ENCODE measurements around the gene FPR1.
A peak's percentile ranks its signal among the peaks of the same experiment; 100 is the strongest.

Gene FPR1

DNA sequence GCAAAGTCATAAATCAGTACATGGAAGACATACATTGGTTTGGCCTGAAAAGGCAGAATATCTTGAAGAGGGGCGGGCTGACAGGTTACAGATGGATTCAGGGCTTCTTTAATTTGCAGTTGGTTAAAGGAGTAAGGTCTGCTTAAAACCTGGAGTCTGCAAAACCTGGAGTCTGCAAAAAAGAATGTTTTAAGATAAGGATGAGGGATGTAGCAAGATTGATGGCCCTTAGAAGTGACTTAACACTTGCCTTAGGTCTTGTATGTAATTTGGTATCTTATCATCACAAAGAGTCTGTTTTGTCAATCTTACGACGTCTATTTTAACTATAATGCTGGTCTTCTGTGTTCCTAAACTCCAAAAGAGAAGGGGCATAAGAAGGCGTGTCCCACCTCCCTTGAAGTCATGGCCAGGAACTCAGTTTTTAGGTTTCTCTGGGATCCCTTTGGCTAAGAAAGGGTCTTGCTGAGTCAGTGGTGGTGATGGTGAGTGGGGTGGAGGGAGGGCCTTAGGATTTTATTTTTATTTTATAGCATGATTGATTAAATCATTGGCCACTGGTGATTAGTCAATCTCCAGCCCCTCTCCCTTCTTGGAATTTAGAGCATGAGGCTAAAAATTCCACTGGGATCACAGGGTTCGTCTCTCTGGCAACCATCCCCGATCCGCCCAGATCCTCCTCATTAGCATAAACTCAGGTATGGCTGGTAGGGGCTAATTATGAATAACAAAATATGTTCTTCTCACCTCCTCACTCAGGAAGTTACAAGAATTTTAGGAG is 17.7 kb downstream of the FPR1 start:
- DNase-seq, result no peak

DNA sequence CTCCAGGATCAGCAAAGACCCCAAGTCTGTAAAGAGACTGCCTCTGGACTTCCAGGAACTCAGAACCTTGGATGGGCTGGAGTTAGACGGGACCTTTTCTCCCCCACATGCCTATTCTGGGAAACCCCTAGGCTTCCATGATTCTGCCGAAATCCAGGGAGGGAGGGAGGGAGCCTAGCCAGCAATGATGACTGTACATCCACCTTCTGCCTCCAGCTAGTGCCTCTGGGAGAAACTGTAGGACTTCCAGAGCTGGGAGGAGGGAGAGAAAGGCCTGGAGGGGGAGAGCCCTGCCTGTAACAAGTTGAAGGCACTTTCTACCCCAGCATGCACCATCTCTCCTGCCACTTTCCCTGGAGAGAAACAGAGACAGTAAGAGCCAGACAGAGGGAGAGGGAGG is 21.9 kb downstream of the FPR1 start:
- DNase-seq, result no peak

DNA sequence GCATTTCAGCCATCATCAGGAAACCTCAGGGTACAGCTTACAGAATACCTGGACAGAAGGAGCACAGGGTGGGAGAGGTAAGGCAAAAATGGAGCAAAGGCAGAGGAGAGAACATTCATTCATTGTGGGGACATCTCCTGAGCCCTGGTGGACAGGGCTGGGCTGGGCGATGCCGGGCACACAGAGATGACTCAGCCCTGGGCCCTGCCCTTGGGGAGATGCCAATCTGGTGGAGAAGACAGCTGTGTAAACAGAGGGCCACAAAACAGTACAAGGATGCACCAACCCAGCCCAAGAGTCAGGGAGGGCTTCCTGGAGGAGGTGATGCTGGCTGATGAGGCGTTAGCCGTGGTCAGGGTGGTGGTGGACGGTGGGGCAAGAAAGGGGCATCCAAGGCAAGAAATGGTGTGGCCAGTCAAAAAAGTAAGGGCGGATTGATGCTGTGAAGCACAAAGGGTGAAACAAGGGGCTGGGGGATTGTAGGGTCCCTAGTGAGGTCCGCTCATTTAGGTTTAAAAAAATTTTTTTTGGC is 24.3 kb downstream of the FPR1 start:
- no peak for DNase-seq

DNA sequence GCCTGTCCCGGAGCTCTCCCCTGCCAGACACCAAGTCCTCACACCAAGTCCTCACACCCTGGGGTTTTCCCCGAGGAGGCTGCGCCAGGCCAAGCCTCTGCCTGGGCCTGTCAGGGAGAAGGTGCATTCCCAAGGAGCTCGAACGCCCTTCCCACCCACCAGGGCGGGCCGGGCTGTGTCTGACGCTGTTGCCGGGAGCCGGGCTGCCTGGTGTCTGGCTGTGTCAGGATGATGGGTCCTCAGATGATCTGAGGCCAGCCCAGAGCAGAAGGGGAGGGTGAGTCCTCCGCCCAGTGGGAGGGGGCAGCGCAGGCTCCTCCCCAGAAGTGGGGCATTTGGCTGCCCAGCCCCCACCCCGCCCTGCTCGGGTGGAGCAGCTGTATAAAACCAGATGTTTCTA is 25.6 kb downstream of the FPR1 start:
- DNase-seq, result no peak

DNA sequence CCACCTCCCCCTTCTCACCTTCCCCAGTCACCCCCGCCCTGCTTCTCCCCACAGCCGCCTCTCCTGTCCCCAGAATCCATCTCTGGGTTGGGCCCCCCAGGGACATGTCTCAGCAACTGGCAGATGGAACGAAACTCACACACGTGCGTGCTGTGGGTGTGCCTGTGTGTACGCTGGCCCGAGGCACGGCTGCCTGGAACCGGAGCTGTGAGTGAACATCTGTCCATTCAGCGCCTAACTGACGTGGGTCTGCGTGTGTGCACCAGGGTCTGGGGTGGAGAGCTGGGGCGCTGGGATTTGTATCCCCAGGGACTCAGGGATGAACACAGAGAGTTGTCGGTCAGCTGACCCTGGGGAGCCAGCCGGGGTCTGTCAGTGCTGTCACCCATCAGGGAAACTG is 27.1 kb downstream of the FPR1 start:
- no peak for DNase-seq

DNA sequence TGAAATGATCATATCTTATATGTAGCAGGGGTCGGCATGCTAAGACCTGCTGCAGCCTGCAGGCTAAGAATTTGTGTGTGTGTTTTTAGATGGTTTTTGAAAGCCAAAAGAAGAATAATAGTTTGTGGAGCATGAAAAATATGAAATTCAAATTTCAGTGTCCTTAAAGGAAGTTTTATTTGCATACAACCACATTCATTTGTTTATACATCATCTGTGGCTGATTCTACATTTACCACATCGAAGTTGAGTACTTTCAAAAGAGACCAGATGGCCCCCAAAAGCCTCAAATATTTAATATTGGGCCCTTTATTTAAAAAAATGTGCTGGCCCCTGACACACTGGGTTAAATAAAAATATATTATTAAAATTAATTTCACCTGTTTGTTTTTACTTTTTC is 29.2 kb downstream of the FPR1 start:
- no peak for DNase-seq

- no peak for DNase-seq
Observed at GRCh38 chr19:51721905-51722304, 29.8 kb downstream of the FPR1 start.

DNA sequence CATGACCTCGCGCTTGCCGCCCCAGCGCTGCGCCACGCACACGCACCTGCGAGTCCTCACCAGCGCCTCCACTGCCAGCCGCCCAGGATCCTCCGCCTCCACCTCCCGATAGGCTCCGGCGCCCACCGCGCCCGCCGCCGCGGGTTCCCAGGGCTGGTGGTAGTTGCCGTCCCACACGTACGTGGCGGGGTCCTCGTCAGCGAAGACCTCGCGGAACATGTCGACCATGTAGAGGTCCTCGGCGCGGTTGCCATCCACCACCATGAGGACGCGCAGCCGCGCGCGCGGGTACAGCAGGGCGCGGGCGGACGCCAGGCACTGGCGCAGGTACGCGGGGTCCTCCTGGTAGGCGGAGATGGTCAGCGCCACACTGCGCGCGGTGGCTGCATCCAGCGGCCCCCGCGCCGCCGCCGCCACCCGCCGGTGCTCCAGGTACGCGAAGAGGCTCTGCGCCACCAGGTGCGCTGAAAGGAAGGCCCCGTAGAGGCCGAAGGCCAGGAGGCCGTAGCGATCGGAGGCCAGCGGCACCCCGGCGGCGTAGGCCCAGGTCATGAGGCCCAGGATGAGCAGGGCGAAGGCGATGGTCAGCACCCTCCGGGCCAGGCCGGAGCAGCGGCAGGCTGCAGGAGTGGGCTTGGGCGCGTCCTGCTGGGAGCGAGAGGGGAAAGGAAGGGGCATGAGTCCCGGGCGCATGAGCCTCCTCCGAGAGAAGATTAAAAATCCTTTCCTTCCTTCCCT is 32.3 kb downstream of the FPR1 start:
- DNase-seq, result no peak

GRCh38 chr19:51716925-51717324 is 34.8 kb downstream of the FPR1 start:
- no peak for DNase-seq

DNA sequence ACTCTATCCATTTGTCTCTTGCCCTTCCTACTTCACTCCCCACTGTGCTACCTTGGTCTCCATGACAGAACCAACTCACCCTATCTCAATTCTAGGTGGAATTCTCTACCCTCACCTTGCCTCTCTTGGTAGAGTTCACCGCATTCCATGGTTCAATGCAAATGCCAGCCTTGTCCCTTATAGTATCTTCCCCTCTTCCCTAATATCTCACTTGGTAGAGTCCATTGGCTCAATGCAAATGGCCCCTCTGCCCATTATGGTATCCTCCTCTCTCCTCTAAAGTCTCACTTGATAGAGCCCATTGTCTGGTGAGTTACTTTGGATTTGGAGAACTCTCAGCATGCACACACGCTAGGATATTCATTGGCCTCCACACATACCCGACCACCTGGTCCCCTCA is 35.8 kb downstream of the FPR1 start:
- no peak for DNase-seq

DNA sequence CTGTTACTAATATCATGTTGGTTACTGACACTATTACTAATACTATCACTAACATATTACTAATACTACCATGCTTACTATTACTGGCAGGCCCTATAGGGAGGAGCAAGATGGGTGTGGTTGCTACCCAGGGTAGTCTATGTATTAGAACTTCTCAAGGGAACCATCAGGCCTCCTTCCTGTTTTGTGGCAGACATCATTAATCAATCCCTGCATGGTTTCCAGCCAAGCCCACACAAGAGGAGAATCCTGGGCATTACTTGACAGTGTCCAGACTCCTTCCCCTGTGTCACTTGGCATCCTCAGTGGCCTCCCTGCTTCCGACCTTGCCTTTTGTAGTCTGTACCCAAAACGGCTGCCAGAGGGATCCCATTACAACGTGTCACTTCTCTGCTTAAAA is 36.8 kb downstream of the FPR1 start:
- DNase-seq, result no peak

DNA sequence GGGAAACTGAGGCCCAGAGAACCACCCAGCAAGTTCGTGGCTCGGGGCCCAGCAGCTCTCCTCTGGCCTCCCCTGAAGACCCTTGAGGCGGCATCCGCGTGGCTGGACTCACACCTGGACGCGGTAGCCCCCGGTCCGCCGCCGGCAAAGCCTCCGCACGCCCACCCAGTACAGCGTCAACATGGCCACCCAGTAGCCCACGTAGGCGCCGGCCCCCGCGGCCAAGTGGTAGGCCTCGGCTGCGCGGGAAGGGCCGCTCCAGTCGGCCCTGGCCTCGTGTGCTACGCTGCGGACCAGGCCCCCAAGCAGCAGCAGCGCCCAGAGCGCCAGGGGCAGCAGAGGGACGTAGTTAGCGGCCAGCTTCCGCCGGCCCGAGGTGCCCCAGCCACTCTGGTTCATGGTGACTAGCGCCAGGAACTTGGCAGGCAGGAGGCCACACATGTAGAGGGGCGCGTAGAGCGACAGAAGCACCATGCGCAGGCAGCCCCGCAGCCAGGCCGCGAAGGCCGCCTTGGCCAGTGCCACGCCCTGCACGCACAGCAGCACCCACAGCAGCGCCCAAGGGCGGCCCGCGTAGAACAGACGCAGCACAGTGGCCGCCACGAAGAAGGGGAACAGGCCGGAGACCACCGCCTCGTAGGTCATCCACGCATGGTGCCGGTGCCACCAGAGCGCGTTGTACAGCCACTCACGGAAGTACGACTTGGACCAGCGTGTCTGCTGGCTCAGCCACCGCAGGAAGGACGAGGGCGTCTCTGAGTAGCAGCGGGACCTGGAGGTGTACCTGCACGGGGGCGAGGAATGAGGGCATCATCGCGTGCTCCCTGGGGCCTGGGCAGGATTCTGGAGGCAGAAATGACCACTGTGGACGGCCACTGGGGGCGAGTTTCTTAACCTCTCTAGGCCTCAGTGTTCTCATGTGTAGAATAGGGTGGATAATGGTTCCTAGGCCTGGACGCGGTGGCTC is 38.1 kb downstream of the FPR1 start:
- no peak for DNase-seq

- peak; percentile 57 for DNase-seq
Observed at GRCh38 chr19:51712461-51713081, 39.1 kb downstream of the FPR1 start.

DNA sequence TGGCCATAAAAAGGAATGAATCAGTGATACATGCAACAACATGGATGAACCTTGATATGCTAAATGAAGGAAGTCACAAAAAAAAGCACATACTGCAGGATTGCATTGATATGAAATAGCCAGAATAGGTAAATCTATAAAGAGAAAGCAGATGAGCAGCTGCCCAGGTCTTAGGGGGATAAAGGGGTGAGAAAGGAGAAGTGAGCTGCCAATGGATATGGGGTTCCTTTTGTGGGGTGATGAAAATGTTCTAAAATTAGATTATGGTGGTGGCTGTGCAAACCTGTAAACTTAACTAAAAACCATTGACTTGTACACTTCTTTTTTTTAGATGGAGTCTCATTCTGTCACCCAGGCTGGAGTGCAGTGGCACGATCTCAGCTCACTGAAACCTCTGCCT is 40.0 kb downstream of the FPR1 start:
- no peak for DNase-seq

GRCh38 chr19:51710163-51710562 is 41.5 kb downstream of the FPR1 start:
- no peak for DNase-seq

GRCh38 chr19:51709575-51709974 is 42.1 kb downstream of the FPR1 start:
- no peak for DNase-seq

GRCh38 chr19:51708811-51709210 is 42.9 kb downstream of the FPR1 start:
- no peak for DNase-seq

DNA sequence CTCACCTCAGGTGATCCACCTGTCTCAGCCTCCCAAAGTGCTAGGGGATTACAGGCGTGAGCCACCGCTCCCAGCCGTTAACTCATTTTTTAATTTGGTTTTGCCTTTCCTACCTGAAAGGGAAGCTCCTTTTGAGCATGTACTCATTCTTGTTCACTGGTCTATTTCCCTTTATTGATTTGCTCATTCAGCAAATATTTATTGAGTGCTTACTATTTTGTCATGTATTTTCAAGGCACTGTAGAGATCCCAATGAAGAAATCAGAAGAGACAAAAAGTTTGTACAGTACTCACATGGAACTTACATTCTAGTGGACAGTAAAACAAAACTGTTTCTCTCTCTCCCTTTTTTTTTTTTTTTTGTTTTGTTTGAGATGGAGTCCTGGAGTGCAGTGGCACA is 44.8 kb downstream of the FPR1 start:
- DNase-seq, result no peak

DNA sequence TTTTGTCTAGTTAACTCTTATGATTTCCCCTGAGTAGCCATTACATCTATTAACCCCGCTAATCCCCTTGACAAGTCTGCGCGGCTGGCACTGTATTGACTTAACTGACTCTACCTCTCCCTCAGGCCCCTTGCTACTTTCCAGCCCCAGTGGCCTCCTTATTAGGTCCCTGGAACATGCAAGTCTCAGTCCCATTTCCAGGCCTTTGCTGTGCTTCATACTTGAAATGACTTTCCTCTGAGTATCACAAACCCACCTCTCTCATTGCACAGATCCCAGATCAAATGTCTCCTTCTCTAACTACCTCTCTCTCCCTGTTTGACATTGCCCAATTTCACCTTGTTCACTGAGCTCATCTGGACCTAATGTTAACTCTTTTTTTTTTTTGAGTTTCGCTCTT is 45.4 kb downstream of the FPR1 start:
- no peak for DNase-seq

DNA sequence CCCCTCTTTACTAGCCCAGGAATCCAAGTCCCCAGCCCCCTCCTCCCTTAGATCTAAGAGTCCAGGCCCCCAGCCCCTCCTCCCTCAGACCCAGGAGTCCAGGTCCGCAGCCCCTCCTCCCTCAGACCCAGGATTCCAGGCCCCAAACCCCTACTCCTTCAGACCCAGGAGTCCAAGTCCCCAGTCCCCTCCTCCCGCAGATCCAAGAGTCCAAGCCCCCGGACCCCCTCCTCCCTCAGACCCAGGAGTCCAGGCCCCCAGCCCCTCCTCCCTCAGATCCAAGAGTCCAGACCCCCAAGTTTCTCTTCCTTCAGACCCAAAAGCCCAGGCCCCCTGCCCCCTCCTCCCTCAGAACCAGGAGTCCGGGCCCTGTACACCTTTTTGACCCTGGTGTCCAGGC is 47.1 kb downstream of the FPR1 start:
- no peak for DNase-seq

DNA sequence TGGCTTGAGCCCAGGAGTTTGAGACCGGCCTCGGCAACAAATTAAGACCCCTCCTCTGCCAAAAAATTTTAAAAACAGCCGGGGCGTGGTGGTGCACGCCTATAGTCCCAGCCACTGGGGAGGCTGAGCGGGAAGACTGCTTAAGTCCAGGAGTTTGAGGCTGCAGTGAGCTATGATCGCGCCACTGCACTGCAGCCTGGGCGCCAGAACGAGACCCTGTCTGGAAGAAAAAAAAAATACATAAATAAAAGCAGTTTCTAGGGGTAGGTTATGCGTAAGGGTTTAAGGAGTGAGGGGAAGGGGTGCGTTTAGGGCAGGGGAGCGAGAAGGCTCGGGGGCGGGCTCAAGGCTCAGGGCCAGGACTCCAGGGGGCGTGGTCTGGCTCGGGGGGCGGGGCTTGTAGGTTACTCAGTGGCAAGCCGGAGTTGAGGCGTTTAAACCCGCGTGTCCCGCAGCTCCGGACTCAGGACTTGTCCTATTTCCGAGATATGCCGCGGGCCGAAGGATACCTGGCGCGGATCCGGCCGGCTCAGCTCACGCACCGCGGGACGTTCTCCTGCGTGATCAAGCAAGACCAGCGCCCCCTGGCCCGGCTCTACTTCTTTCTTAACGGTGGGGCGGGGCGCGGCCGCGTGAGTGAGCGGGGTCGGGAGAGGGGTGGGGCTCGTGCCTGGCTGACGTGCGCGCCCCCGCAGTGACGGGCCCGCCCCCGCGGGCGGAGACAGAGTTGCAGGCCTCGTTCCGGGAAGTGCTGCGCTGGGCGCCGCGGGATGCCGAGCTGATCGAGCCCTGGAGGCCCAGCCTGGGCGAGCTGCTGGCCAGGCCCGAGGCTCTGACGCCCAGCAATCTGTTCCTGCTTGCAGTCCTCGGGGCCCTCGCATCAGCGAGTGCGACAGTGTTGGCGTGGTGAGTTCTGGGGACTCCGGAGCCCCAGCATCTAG is 47.8 kb downstream of the FPR1 start:
- peak; percentile 96 for DNase-seq

Data from NCI-H1436 (cell line).